ENCODE results near the gene TPP2.

TPP2 gene

DNA sequence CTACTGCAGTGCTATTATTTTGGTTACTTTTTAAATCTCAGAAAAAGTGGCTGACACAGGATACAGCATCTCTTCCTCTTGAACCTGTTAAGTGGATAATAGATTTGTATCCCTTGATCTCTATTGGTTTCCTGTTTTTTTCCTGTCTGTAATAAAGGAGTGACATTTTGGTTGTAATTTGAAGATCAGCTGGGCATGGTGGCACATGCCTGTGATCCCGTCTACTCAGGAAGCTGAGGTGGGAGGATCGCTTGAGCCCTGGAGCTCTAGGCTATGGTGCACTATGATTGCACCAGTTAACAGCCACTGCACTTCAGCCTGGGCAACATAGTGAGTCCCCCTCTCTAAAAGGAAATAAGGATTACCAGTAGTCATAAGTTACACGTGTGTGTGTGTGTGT lies 51.3 kb downstream of the TPP2 start:
- TF ChIP-seq, protein P1, sequence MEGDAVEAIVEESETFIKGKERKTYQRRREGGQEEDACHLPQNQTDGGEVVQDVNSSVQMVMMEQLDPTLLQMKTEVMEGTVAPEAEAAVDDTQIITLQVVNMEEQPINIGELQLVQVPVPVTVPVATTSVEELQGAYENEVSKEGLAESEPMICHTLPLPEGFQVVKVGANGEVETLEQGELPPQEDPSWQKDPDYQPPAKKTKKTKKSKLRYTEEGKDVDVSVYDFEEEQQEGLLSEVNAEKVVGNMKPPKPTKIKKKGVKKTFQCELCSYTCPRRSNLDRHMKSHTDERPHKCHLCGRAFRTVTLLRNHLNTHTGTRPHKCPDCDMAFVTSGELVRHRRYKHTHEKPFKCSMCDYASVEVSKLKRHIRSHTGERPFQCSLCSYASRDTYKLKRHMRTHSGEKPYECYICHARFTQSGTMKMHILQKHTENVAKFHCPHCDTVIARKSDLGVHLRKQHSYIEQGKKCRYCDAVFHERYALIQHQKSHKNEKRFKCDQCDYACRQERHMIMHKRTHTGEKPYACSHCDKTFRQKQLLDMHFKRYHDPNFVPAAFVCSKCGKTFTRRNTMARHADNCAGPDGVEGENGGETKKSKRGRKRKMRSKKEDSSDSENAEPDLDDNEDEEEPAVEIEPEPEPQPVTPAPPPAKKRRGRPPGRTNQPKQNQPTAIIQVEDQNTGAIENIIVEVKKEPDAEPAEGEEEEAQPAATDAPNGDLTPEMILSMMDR (IDR thresholded peaks at IDR 0.05; ENCODE audit: low read depth, low read length, missing control alignments): no peak
- Histone ChIP-seq H3K27ac (no peak overlapping the region), H3K36me3 (replicated peaks) (peaks cover 5% of the 10 kb centered on the region), H3K27me3 (replicated peaks) (no peaks in the 10 kb centered on the region), H3K4me3 (ENCODE audit: low read depth, low read length) (no peak overlapping the region)
- in situ Hi-C loops (cut with HindIII; ENCODE audit: low pct_ligation_motif_present, low sequenced_read_pairs): no loop called here
- DNase-seq: no peak

DNA sequence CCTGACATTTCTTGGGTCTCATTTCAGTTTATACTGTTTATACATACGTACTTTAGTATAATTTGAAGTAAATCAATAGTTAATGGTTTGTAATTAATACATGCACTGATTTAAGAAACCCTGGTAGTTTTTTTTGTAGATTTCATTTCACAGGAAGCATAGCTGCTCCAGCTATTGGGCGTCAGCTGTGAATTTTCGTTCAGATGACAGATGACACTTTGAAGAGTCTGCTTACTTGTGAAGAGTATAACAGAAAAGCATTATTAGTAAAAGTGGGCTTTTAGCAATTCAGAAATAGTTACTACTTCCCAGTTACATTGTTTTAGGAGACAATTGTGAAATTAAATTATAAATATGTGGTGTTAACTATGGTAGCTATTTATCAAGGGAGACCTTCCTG lies 53.7 kb downstream of the TPP2 start:
- in situ Hi-C loops (cut with HindIII; ENCODE audit: low pct_ligation_motif_present, low sequenced_read_pairs): no loop called here
- Histone ChIP-seq H3K4me3 (ENCODE audit: low read depth, low read length) (no peak overlapping the region), H3K36me3 (replicated peaks) (peaks cover 7% of the 10 kb centered on the region), H3K27me3 (replicated peaks) (no peaks in the 10 kb centered on the region), H3K27ac (no peak overlapping the region)
- TF ChIP-seq, protein P1 (IDR thresholded peaks at IDR 0.05; ENCODE audit: low read depth, low read length, missing control alignments): no peak
- DNase-seq: no peak

DNA sequence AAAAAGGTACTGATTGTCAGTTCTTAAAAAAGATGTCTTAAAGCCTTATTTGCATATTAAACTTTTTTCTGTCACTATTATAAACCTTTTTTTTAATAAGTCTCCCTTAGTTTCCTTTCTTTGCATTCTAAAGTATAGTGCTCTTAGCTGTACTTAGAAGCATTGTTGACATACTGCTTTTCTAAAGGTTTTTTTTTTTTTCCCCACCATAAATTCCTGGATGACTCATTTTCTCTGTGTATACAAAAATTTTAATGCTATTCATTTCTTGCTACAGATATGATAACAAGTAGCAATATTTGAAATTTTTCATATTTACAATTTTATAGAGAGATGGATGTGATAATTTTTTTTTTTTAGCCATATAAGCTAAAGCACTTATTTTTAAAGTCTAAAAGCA lies 54.6 kb downstream of the TPP2 start:
- Histone ChIP-seq H3K36me3 (replicated peaks) (peaks cover 5% of the 10 kb centered on the region), H3K27me3 (replicated peaks) (no peaks in the 10 kb centered on the region), H3K27ac (no peak overlapping the region), H3K4me3 (ENCODE audit: low read depth, low read length) (no peak overlapping the region)
- TF ChIP-seq, protein P1 (IDR thresholded peaks at IDR 0.05; ENCODE audit: low read depth, low read length, missing control alignments): no peak
- DNase-seq: no peak
- in situ Hi-C loops (cut with HindIII; ENCODE audit: low pct_ligation_motif_present, low sequenced_read_pairs): no loop called here

DNA sequence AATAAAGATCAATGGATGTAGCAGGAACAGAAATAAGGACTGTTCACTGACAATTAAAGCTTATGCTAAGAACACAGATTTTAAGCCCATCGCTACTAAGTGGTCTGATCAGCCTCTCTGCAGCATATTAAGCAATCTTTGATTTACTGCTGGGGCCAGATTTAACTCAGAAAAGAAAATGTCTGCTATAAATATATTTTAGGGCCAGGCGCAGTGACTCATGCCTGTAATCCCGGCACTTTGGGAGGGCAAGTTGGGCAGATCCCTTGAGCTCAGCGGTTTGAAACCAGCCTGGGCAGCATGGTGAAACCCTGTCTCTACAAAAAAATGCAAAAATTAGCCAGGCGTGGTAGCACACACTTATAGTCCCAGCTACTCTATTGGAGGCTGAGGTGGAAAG lies 55.1 kb downstream of the TPP2 start:
- in situ Hi-C loops (cut with HindIII; ENCODE audit: low pct_ligation_motif_present, low sequenced_read_pairs): no loop called here
- peak overlapping the region; percentile 57 for H3K27ac ChIP-seq
- no peak overlapping the region for H3K4me3 ChIP-seq (ENCODE audit: low read depth, low read length)
- H3K36me3 ChIP-seq (replicated peaks): peaks cover 5% of the 10 kb centered on the region
- H3K27me3 ChIP-seq (replicated peaks): no peaks in the 10 kb centered on the region
- peak; percentile 55 for DNase-seq
- TF ChIP-seq, protein P1 (IDR thresholded peaks at IDR 0.05; ENCODE audit: low read depth, low read length, missing control alignments): no peak

DNA sequence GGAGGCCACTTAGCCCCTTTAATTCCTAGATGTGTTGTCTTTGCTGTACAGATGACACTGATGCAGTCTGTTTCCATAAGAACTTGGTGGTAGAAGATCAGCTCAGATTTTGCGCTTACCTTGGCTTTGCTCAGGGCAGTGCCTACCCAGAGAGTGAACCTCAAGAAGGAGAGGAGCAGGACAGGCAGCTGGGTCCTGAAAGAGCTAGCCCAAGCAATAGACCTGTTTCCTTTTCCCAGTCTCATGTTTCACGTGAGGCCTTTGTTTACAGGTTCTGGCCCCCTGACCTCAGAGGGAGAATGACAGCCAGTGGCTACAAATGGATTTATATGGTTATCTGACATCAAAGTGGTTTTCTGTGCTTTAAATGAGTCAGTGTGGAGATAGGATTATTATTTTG lies 58.0 kb downstream of the TPP2 start:
- TF ChIP-seq, protein P1 (IDR thresholded peaks at IDR 0.05; ENCODE audit: low read depth, low read length, missing control alignments): no peak
- no peak overlapping the region for H3K27ac ChIP-seq
- no peak for DNase-seq
- H3K27me3 ChIP-seq (replicated peaks): no peaks in the 10 kb centered on the region
- in situ Hi-C loops (cut with HindIII; ENCODE audit: low pct_ligation_motif_present, low sequenced_read_pairs): no loop called here
- peaks cover 10% of the 10 kb centered on the region for H3K36me3 ChIP-seq (replicated peaks)
- no peak overlapping the region for H3K4me3 ChIP-seq (ENCODE audit: low read depth, low read length)

DNA sequence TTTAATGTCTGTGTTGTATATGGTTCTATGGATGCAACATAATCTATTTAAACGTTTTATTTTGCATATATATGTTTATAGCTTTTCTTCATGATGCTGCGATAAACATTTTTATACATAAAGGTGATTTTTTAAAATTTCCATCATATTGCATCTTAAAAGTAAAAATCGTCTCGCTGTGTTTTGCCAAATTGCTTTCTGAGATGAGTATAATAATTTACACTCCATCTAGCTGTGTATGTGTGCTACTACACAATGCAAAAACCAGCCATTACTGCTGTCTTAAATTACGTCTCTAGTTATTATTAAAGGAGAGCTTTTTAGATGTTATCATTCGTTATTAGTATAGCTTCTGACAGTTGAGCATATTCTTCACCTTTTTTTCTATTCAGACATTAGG lies 60.8 kb downstream of the TPP2 start:
- H3K36me3 ChIP-seq (replicated peaks): peaks cover 14% of the 10 kb centered on the region
- DNase-seq: no peak
- H3K27ac ChIP-seq: no peak overlapping the region
- TF ChIP-seq, protein P1 (IDR thresholded peaks at IDR 0.05; ENCODE audit: low read depth, low read length, missing control alignments): peak; percentile 21
- no peaks in the 10 kb centered on the region for H3K27me3 ChIP-seq (replicated peaks)
- in situ Hi-C loops (cut with HindIII; ENCODE audit: low pct_ligation_motif_present, low sequenced_read_pairs): no loop called here
- no peak overlapping the region for H3K4me3 ChIP-seq (ENCODE audit: low read depth, low read length)
